NCI-H1417 (cell line): ENCODE measurements around the gene SNRK.

Experiments
- DNase-seq, 3 experiments: peaks; one replicate each; lab custom pipeline; 2025; lab: John Stamatoyannopoulos, UW

The SNRK gene

GRCh38 chr3:43309372-43310305 is 23.3 kb downstream of the SNRK start:
- no peak for DNase-seq

- no peak for DNase-seq
These were observed 30.6 kb downstream of the SNRK start for GRCh38 chr3:43316783-43317460.

- no peak for DNase-seq
These were observed 31.3 kb downstream of the SNRK start for GRCh38 chr3:43317461-43318316.

- DNase-seq, result no peak
These were observed 33.0 kb downstream of the SNRK start for GRCh38 chr3:43319376-43319775.

- DNase-seq, result no peak
These were observed 33.5 kb downstream of the SNRK start for GRCh38 chr3:43319794-43320193.

- DNase-seq, result no peak
These were observed 33.9 kb downstream of the SNRK start for GRCh38 chr3:43320288-43320687.

- no peak for DNase-seq
These were observed 37.2 kb downstream of the SNRK start for GRCh38 chr3:43323541-43323940.

GRCh38 chr3:43326891-43327581 is 40.7 kb downstream of the SNRK start:
- DNase-seq, result no peak

- peak in 1 of 3 experiments; percentile 0 for DNase-seq
These were observed 41.2 kb downstream of the SNRK start for GRCh38 chr3:43327582-43327979.

GRCh38 chr3:43328653-43329052 is 42.3 kb downstream of the SNRK start:
- DNase-seq, result no peak

GRCh38 chr3:43330981-43331380 is 44.6 kb downstream of the SNRK start:
- no peak for DNase-seq

- no peak for DNase-seq
These were observed 45.0 kb downstream of the SNRK start for GRCh38 chr3:43331381-43331780.

- DNase-seq, result no peak
These were observed 48.6 kb downstream of the SNRK start for GRCh38 chr3:43334976-43335375.

- no peak for DNase-seq
These were observed 49.5 kb downstream of the SNRK start for GRCh38 chr3:43335799-43336198.

- DNase-seq, result peak in 1 of 3 experiments; percentile 2
These were observed 52.0 kb downstream of the SNRK start for GRCh38 chr3:43338295-43338694.

- DNase-seq, result no peak
These were observed 54.1 kb downstream of the SNRK start for GRCh38 chr3:43340403-43340802.

- DNase-seq, result no peak
These were observed 55.4 kb downstream of the SNRK start for GRCh38 chr3:43341788-43342187.

GRCh38 chr3:43343185-43343584 is 56.8 kb downstream of the SNRK start:
- DNase-seq, result no peak

GRCh38 chr3:43343815-43344214 is 57.5 kb downstream of the SNRK start:
- no peak for DNase-seq

GRCh38 chr3:43344520-43344919 is 58.2 kb downstream of the SNRK start:
- DNase-seq, result no peak

- no peak for DNase-seq
These were observed 58.9 kb downstream of the SNRK start for GRCh38 chr3:43345246-43345645.

GRCh38 chr3:43345877-43346276 is 59.5 kb downstream of the SNRK start:
- no peak for DNase-seq
